ENCODE data around the gene PIM3.

Gene PIM3

DNA sequence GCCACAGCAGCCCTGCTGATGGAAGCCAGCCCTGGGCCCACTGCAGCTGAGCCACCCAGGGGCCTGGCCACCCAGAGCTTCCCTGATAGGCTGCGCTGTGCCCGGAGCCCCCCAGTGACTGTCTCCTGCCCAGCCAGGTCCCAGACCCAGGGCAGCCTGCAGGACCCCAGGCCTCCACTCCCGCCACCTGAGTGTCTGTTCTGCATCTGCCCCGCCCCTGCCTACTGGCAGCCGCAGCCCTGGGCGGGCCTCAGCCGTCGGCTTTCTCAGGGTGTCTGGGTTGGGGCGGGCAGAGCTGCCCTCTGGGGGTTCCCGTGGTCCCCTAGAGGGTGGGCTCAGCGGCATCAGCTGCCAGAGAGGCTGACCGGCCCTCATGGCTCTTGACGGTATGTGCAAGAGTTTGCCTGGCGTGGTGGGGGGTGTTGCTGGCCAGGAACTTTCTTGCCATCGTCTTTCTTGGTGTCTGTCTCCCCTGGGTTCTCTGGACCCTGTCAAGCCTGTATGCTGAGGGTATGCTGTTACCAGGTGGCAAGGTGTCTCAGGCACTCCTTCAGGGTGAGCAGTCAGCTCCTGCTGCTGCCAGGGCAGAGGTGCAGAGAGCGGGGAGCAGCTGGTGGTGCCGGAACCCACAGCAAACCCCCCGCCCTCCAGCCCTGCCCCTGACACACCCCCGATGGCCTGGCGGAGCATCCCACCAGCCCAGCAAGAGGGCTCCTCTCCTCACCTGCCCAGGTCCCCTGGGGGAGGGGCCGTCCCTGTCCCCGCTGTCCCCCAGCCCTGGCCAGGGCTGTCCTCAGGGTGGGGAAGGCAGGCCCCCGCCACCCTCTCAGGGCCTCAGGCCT, 12.2 kb upstream of the PIM3 start:
- no peak overlapping the region for H3K4me3 ChIP-seq (ENCODE audit: low read length)
- H3K9me3 ChIP-seq (ENCODE audit: insufficient read depth, low read depth, low read length), result no peaks in the 10 kb centered on the region
- H3K27me3 ChIP-seq (ENCODE audit: insufficient read depth, low read length), result no peaks in the 10 kb centered on the region
- no peaks in the 10 kb centered on the region for H3K36me3 ChIP-seq (ENCODE audit: insufficient read depth, low read depth, low read length)
- no peak overlapping the region for H3K9ac ChIP-seq (ENCODE audit: low read depth, low read length)
- peaks cover 4% of the 10 kb centered on the region; the same call in 1 of the 2 replicates for H3K4me1 ChIP-seq (ENCODE audit: insufficient read depth, low read length)
- no peak overlapping the region for H3K27ac ChIP-seq (ENCODE audit: low read length)

DNA sequence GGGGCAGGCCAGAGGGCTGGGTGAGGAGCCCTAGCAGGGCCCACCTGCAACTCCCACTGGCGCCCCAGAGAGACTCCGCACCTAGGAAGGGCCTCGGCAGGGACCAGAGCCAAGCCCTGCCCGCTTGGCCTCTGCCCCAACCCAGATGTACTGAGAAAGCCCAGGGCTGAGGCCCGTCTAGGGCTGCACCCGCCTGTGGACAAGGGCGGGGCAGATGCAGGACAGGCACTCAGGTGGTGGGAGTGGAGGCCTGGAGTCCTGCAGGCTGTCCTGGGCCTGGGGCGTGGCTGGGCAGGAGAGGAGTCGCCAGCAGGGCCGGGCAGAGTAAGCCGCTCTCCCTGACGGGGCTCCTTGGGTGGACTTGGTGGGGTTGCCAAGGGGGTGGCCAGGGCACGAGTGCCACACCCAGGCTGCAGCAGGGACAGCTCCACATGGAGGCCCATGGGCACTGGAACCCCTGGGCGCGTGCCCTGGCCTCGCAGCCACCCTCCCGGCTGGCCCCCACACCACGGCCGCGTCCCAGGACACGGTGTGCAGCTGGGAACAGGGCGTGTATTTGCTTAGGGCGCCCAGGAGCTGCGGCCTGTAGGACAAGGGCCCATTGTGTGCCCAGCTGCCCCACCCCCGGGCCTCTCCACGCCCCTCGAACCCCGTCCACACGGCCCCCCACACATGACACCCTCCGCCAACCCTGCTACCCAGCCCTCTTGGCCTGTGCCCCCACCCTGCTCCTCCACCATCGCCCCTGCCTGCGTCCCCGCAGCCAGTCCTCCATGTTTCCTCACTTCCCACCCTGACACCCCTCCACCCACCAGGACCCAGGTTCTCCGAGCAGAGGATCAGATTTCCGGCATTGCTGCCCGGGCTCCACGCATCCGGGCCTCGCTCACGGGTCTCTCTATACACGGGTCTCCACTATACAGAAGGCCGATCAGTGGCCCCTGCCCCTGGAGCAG, 11.3 kb upstream of the PIM3 start:
- H3K36me3 ChIP-seq (ENCODE audit: insufficient read depth, low read depth, low read length), result no peaks in the 10 kb centered on the region
- no peaks in the 10 kb centered on the region for H3K27me3 ChIP-seq (ENCODE audit: insufficient read depth, low read length)
- H3K27ac ChIP-seq (ENCODE audit: low read length), result no peak overlapping the region
- H3K4me3 ChIP-seq (ENCODE audit: low read length), result no peak overlapping the region
- H3K9ac ChIP-seq (ENCODE audit: low read depth, low read length), result no peak overlapping the region
- H3K4me1 ChIP-seq (ENCODE audit: insufficient read depth, low read length), result peaks cover 4% of the 10 kb centered on the region; the same call in 1 of the 2 replicates
- H3K9me3 ChIP-seq (ENCODE audit: insufficient read depth, low read depth, low read length), result no peaks in the 10 kb centered on the region

DNA sequence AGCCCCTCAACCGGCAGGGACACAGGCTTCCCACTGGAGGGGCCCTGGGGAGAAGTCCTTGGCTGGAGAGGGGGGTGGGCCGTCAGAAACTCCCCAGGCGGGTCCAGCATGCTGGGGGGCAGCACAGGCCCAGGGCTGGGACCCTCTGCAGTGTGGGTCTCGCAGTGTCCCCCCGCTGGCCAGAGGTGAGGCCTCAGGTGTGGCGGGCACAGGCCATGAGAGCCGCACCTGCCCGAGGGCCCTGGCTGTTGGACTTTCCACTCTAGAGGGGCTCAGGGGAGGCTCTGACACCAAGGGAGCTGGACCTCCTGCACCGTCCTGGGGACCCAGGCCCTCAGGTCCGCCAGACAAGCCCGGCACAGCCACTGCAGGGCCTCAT, 10.7 kb upstream of the PIM3 start:
- no peak overlapping the region for H3K4me3 ChIP-seq (ENCODE audit: low read length)
- no peaks in the 10 kb centered on the region for H3K9me3 ChIP-seq (ENCODE audit: insufficient read depth, low read depth, low read length)
- H3K36me3 ChIP-seq (ENCODE audit: insufficient read depth, low read depth, low read length), result no peaks in the 10 kb centered on the region
- H3K27me3 ChIP-seq (ENCODE audit: insufficient read depth, low read length), result no peaks in the 10 kb centered on the region
- H3K4me1 ChIP-seq (ENCODE audit: insufficient read depth, low read length), result peaks cover 4% of the 10 kb centered on the region; the same call in 1 of the 2 replicates
- no peak overlapping the region for H3K27ac ChIP-seq (ENCODE audit: low read length)
- H3K9ac ChIP-seq (ENCODE audit: low read depth, low read length), result no peak overlapping the region

DNA sequence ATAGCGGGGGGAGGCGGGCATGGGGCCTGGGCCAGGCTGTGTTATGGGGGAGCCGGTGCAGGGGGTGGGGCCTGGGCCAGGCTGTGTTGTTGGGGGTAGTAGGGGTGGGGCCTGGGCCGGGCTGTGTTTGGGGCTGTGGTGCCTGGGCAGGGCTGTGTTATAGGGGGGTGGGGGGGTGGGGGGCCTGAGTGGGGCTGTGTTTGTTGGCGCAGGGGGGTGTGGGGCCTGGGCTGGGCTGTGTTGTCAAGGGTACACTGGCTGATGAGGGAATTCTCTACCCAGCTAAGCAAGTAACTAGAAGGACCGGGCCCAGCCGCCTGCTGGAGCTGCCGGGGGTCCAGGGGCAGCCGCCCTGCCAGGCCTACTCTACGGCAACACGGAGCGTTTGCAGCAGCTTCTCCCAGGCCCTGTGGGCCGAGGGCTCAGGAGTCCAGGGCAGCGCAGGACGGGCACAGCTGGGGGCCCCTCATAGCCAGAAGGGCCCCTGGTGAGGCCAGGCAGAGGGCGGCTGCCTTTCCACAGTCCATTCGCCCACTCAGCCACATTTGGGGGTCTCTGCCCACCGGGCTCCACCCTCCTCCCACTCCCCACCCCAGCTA, 10.1 kb upstream of the PIM3 start:
- Histone ChIP-seq H3K27ac (ENCODE audit: low read length) (no peak overlapping the region), H3K9ac (ENCODE audit: low read depth, low read length) (no peak overlapping the region), H3K9me3 (ENCODE audit: insufficient read depth, low read depth, low read length) (no peaks in the 10 kb centered on the region), H3K27me3 (ENCODE audit: insufficient read depth, low read length) (no peaks in the 10 kb centered on the region), H3K4me1 (ENCODE audit: insufficient read depth, low read length) (peaks cover 4% of the 10 kb centered on the region; the same call in 1 of the 2 replicates), H3K36me3 (ENCODE audit: insufficient read depth, low read depth, low read length) (no peaks in the 10 kb centered on the region), H3K4me3 (ENCODE audit: low read length) (no peak overlapping the region)

DNA sequence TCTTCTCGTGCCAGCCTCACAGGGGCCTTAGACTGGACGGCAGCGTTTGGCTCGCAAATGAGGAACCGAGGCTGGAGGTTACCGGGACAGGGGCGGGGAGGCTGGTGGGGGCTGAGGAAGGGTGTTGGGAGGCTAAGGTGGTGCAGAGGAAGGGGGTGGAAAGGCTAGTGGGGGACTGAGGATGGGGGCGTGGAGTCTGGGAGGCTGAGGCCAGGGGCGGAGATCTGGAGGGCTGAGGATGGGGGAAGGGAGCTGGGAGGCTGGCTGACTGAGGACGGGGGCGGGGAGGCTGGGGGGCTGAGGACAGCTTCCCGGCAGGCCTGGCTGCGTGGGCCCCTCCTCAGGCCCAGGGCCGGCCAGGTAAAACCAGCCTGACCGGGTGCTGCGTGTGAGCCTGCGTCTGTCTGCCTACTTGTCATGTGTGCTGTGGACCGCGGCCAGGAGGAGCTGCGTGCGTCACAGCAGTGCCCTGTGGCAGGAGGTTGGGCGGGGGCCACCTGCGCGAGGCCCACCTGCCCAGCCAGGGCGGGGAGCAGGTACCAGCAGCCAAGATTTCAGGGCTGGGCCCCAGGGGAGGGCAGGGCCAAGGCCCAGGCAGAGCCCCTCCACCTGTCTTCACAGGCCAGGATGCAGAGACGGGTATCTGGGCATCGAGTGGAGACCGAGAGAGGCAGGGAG, 9.4 kb upstream of the PIM3 start:
- Histone ChIP-seq H3K9ac (ENCODE audit: low read depth, low read length) (no peak overlapping the region), H3K9me3 (ENCODE audit: insufficient read depth, low read depth, low read length) (no peaks in the 10 kb centered on the region), H3K27ac (ENCODE audit: low read length) (no peak overlapping the region)

DNA sequence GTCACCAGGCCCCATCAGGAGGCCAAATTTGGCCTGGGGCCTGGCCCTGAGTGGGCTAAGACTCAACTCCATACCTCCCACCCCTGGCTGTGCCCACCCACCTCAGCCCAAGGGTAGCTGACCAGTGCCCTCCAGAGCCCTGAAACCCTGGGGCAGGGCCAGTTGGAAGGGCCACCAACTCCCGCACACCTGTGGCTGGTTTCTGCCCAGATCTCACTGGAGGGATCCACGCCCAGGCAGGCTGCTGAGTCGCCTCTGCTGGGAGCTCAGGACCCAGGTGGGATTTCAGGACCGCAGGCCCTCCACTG, 8.9 kb upstream of the PIM3 start:
- Histone ChIP-seq H3K9me3 (ENCODE audit: insufficient read depth, low read depth, low read length) (no peaks in the 10 kb centered on the region), H3K4me1 (ENCODE audit: insufficient read depth, low read length) (peaks cover 2% of the 10 kb centered on the region; the same call in 1 of the 2 replicates), H3K27me3 (ENCODE audit: insufficient read depth, low read length) (no peaks in the 10 kb centered on the region), H3K27ac (ENCODE audit: low read length) (no peak overlapping the region), H3K36me3 (ENCODE audit: insufficient read depth, low read depth, low read length) (no peaks in the 10 kb centered on the region), H3K4me3 (ENCODE audit: low read length) (no peak overlapping the region), H3K9ac (ENCODE audit: low read depth, low read length) (no peak overlapping the region)

More for the DNA sequence above, 9.4 kb upstream of the PIM3 start:
- Histone ChIP-seq H3K36me3 (ENCODE audit: insufficient read depth, low read depth, low read length) (no peaks in the 10 kb centered on the region), H3K27me3 (ENCODE audit: insufficient read depth, low read length) (no peaks in the 10 kb centered on the region), H3K4me3 (ENCODE audit: low read length) (no peak overlapping the region), H3K4me1 (ENCODE audit: insufficient read depth, low read length) (peaks cover 4% of the 10 kb centered on the region; the same call in 1 of the 2 replicates)

DNA sequence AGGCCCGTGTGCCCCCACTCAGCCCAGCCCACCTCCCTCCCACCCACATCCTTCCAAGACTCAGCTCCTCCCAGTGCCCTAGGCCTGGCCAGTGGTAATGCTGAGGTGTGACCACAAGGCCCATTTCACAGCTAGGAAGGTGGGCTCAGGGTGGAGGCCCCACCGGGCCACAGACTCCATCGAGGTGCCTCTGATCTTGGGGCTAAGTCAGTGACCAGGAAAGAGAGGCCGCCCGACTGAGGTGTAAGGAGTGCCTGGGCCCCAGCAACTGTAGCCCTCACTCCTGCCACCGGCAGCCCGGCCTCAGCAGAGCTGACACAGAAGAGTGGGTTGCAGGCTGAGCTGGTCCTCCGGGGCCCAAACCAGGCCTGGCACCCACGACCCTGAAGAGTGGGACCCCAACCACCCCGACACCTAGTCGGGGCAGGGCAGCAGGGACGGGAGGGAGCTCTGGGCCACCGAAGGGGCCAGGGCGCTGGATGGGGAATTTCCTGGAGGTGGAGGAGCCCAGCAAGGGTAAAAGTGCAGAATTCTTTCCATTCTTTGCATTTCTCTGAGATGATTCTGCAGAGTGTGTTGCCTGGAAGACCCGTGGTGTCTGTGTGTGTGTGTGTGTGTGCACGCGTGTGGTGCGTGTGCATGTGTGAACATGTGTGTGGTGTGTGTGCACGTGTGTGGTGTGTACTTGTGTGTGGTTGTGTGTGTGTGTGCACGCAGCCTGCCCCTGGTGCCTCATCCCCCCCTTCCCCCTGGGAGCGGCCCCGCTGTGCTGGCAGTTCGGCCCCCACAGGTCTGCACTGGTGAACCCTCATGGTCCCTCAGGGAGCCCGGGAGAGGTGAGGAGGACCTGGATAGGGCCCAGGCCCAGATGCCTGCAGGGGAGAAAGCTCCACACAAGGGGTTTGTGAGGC, 8.3 kb upstream of the PIM3 start:
- Histone ChIP-seq H3K4me3 (ENCODE audit: low read length) (no peak overlapping the region), H3K9ac (ENCODE audit: low read depth, low read length) (no peak overlapping the region), H3K36me3 (ENCODE audit: insufficient read depth, low read depth, low read length) (no peaks in the 10 kb centered on the region), H3K27me3 (ENCODE audit: insufficient read depth, low read length) (no peaks in the 10 kb centered on the region), H3K27ac (ENCODE audit: low read length) (no peak overlapping the region), H3K9me3 (ENCODE audit: insufficient read depth, low read depth, low read length) (no peaks in the 10 kb centered on the region), H3K4me1 (ENCODE audit: insufficient read depth, low read length) (no peaks in the 10 kb centered on the region)

DNA sequence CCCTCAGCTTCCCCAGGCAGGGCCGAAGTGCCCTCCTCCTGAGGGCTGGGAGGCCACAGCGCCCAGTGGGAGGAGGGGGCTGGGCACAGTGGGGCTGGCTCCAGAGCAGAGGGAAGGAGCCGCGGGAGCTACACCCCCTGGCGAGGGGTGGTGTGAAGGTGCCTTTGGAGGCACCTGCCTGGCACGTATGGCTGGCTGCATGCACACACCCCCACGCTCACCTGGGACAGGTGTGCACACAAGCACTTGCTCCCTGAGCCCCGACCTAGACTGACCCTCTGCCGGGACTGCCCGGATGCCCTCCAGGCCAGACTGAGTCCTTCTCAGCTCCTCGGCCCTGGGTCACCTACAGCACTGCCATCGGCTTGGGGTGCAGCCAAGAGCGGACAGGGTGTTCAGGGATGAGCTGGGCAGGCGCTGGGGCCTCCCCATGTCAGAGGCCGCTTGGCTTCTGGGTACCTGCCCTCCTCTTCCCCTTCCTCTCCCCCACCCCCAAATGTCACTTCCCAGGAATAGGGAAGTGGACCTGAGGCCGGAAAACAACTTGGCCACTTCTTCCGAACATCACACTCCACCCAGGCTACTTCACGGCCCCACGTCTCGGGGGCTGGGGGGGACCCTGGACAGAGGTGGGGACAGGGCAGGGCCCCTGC, 7.4 kb upstream of the PIM3 start:
- Histone ChIP-seq H3K27ac (ENCODE audit: low read length) (no peak overlapping the region), H3K4me3 (ENCODE audit: low read length) (no peak overlapping the region), H3K27me3 (ENCODE audit: insufficient read depth, low read length) (no peaks in the 10 kb centered on the region), H3K9me3 (ENCODE audit: insufficient read depth, low read depth, low read length) (no peaks in the 10 kb centered on the region), H3K4me1 (ENCODE audit: insufficient read depth, low read length) (no peaks in the 10 kb centered on the region), H3K36me3 (ENCODE audit: insufficient read depth, low read depth, low read length) (no peaks in the 10 kb centered on the region), H3K9ac (ENCODE audit: low read depth, low read length) (no peak overlapping the region)

DNA sequence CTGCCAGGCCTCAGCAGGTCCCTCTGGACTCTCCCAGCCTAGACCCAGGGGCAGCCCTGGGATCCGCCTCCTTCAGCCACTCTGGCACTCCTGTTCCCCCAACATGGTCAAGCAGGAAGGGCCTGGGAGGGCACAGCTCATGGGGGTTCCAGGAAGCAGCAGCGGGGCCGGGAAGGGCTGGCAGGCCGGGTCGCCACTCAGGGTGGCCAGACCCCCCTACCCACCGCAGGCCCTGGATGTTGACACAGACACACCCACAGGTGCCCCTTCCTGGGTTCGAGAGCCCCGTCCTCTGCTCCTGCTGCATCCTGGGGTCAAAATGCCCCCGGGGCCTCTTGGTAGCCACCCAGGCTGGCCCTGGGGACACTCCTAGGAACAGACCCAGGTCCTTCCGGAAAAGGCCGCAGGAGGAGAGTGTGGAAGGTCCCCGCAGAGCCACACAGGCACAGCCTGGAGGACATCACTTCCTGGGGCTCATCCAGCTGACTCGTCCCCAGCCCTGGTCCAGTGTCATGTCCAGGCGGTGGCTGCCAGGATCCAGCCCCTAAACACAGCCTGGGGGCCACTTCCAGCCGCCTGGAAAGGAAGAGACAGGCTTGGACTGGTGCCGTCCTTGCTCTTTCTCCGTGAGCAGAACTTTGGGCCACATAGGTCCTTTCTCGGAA, 6.8 kb upstream of the PIM3 start:
- Histone ChIP-seq H3K9me3 (ENCODE audit: insufficient read depth, low read depth, low read length) (no peaks in the 10 kb centered on the region), H3K27ac (ENCODE audit: low read length) (no peak overlapping the region), H3K9ac (ENCODE audit: low read depth, low read length) (no peak overlapping the region), H3K36me3 (ENCODE audit: insufficient read depth, low read depth, low read length) (no peaks in the 10 kb centered on the region), H3K4me3 (ENCODE audit: low read length) (no peak overlapping the region), H3K4me1 (ENCODE audit: insufficient read depth, low read length) (no peaks in the 10 kb centered on the region), H3K27me3 (ENCODE audit: insufficient read depth, low read length) (0 out of 2 replicates have a peak, but pooled peaks cover under 1% of the 10 kb centered on the region)

DNA sequence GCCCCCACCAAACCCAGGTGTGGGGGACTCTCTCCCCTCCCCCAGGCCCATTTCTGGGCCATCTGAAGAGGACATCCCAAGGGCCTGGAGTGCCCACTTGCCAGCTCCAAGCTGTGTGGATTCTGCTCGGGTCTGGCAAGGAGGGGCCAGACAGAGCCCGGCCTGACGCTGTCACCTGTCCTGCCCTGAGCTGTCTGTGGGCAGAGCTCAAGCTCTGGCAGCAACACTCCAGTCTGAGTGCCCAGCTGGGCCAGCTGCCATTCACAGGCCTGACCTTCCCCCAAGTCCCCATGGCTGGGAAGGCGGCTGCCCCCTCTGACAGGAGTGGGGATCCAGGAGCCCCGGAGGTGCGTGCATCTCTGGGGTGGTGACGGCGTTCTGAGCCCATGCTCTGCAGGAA, 6.2 kb upstream of the PIM3 start:
- Histone ChIP-seq H3K27ac (ENCODE audit: low read length) (no peak overlapping the region), H3K27me3 (ENCODE audit: insufficient read depth, low read length) (peaks cover 6% of the 10 kb centered on the region; the same call in 1 of the 2 replicates), H3K9ac (ENCODE audit: low read depth, low read length) (no peak overlapping the region), H3K4me3 (ENCODE audit: low read length) (no peak overlapping the region), H3K9me3 (ENCODE audit: insufficient read depth, low read depth, low read length) (no peaks in the 10 kb centered on the region), H3K4me1 (ENCODE audit: insufficient read depth, low read length) (no peaks in the 10 kb centered on the region), H3K36me3 (ENCODE audit: insufficient read depth, low read depth, low read length) (no peaks in the 10 kb centered on the region)
